OCI-M2 (cell line): ENCODE results near the gene DDX20.
"Not testable (repeated sequence)": the region's sequence is repeated elsewhere in the genome, so short reads cannot be mapped to it uniquely, and the experiment has no call there.

Experiments used
- DNase-seq: peaks from one replicate; lab custom pipeline; 2025; ENCODE audit not compliant: unreplicated experiment; lab: John Stamatoyannopoulos, UW

The DDX20 gene

GRCh38 chr1:111733183-111733991 is 22.3 kb upstream of the DDX20 start:
- no peak for DNase-seq

- DNase-seq: no peak
Observed at GRCh38 chr1:111733992-111734341, 21.7 kb upstream of the DDX20 start.

GRCh38 chr1:111734426-111734825 is 21.3 kb upstream of the DDX20 start:
- DNase-seq: no peak

GRCh38 chr1:111734856-111735255 is 20.8 kb upstream of the DDX20 start:
- DNase-seq: no peak

GRCh38 chr1:111735321-111735720 is 20.4 kb upstream of the DDX20 start:
- DNase-seq: no peak

- no peak for DNase-seq
Observed at GRCh38 chr1:111735858-111736544, 19.7 kb upstream of the DDX20 start.

GRCh38 chr1:111736548-111737215 is 19.0 kb upstream of the DDX20 start:
- DNase-seq: no peak

- no peak for DNase-seq
Observed at GRCh38 chr1:111737216-111738132, 18.2 kb upstream of the DDX20 start.

- DNase-seq: no peak
Observed at GRCh38 chr1:111738133-111738435, 17.6 kb upstream of the DDX20 start.

- DNase-seq: no peak
Observed at GRCh38 chr1:111738436-111739193, 17.1 kb upstream of the DDX20 start.

GRCh38 chr1:111739194-111739924 is 16.3 kb upstream of the DDX20 start, which contains the start of gene INKA2:
Gene INKA2 (minus strand): TSS chr1:111739395. CDS start chr1:111739242, 153 bp downstream.
- peak; percentile 71 for DNase-seq

- no peak for DNase-seq
Observed at GRCh38 chr1:111739925-111740765, 15.6 kb upstream of the DDX20 start.

GRCh38 chr1:111742292-111742691 is 13.4 kb upstream of the DDX20 start:
- not testable (repeated sequence) for DNase-seq

GRCh38 chr1:111742938-111743549 is 12.7 kb upstream of the DDX20 start:
- no peak for DNase-seq

GRCh38 chr1:111743679-111744101 is 12.0 kb upstream of the DDX20 start:
- DNase-seq: peak; percentile 64

- no peak for DNase-seq
Observed at GRCh38 chr1:111745675-111746613, 9.8 kb upstream of the DDX20 start.

- no peak for DNase-seq
Observed at GRCh38 chr1:111746614-111746999, 9.1 kb upstream of the DDX20 start.
